Fibroblast of the aortic adventitia (primary cell): Measurements from ENCODE around the gene FOSL1. TPM values are rescaled to one million over a fixed set of nuclear protein-coding genes. Genes with fewer than 3 reads are reported as not detected.
"Not testable (repeated sequence)": the region's sequence is repeated elsewhere in the genome, so short reads cannot be mapped to it uniquely, and the experiment has no call there.

ENCODE experiments used
- DNase-seq: peaks from one replicate; pipeline ENCODE4 v3.0.0-alpha.2; 2010; ENCODE audit warnings: low read depth
- H3K4me3 ChIP-seq: 2 replicates; pipeline ENCODE4 v1.5.1; 2011; ENCODE audit warnings: low read depth, mild to moderate bottlenecking, control low read depth, low read length, moderate library complexity
- CTCF ChIP-seq: IDR thresholded peaks from 2 replicates; pipeline ENCODE4 v1.5.1; 2011; ENCODE audit warnings: mild to moderate bottlenecking, low read length, control low read depth, inconsistent platforms; ENCODE audit not compliant: insufficient read depth
- total RNA-seq: library from RNA; depleted of rRNA; stranded (reverse); fragments of >200 nt; gene quantifications from 2 replicates; pipeline ENCODE4 v1.2.3, GENCODE V29; 2012; ENCODE audit warnings: low replicate concordance

Gene FOSL1
- total RNA-seq, 1 donor, result 73.9 TPM

- H3K4me3 ChIP-seq, result no peak overlapping the region
- no peak for TF ChIP-seq CTCF
- no peak for DNase-seq
These were observed 49.7 kb downstream of the FOSL1 start for GRCh38 chr11:65850217-65851082.

- no peak overlapping the region for H3K4me3 ChIP-seq
- no peak for TF ChIP-seq CTCF
- DNase-seq, result no peak
These were observed 50.4 kb downstream of the FOSL1 start for GRCh38 chr11:65849771-65850216.

GRCh38 chr11:65849366-65849765 is 50.8 kb downstream of the FOSL1 start:
- no peak for DNase-seq
- H3K4me3 ChIP-seq, result no peak overlapping the region
- no peak for TF ChIP-seq CTCF

- not testable (repeated sequence) for DNase-seq, H3K4me3 ChIP-seq
These were observed 51.5 kb downstream of the FOSL1 start for GRCh38 chr11:65848693-65849092.

GRCh38 chr11:65847746-65848145 is 52.4 kb downstream of the FOSL1 start:
- no peak overlapping the region for H3K4me3 ChIP-seq
- no peak for TF ChIP-seq CTCF
- DNase-seq, result no peak

- no peak overlapping the region for H3K4me3 ChIP-seq
- no peak for TF ChIP-seq CTCF
- DNase-seq, result no peak
These were observed 55.8 kb downstream of the FOSL1 start for GRCh38 chr11:65844231-65844872.

- no peak for DNase-seq
- H3K4me3 ChIP-seq, result no peak overlapping the region
- TF ChIP-seq CTCF, result no peak
These were observed 56.4 kb downstream of the FOSL1 start for GRCh38 chr11:65843811-65844210.
